K562 (cell line): ENCODE data around the gene PAIP2. TPM values are rescaled to one million over a fixed set of nuclear protein-coding genes. Genes with fewer than 3 reads are reported as not detected.

Experiments used
- ATF2 ChIP-seq: sonication (generic); formaldehyde crosslinking; IDR thresholded peaks from 2 replicates; pipeline ENCODE4 v1.8.1; 2022; ENCODE audit warnings: missing genetic modification reagents
- BHLHE40 ChIP-seq: IDR thresholded peaks from 2 replicates; pipeline ENCODE4 v1.6.1; 2011; ENCODE audit warnings: low read length, improper control_type of control experiment
- CBFA2T2 ChIP-seq: fragments of 450-650 bp; conservative IDR thresholded peaks from 2 replicates; pipeline ENCODE4 v1.6.1; 2017; ENCODE audit warnings: mild to moderate bottlenecking
- CBFA2T3 ChIP-seq: fragments of 450-650 bp; IDR thresholded peaks from 2 replicates; pipeline ENCODE4 v1.6.1; 2017
- CEBPG ChIP-seq, 3 experiments: fragments of 200-800 bp in 1 of 3; sonication (Bioruptor generic) in 1 of 3; sonication (generic) in 1 of 3; formaldehyde crosslinking in 1 of 3; IDR thresholded peaks in 2 of 3; conservative IDR thresholded peaks in 1 of 3; 2 replicates each; pipeline versions ENCODE4 v1.6.1 to v1.8.0; 2016 to 2022; ENCODE audit warnings: missing compliant biosample characterization in 2 of 3, missing genetic modification characterization in 2 of 3, mild to moderate bottlenecking in 1 of 3, missing genetic modification reagents in 1 of 3
- CTCFL ChIP-seq: IDR thresholded peaks from 2 replicates; pipeline ENCODE4 v1.6.1; 2011; ENCODE audit warnings: borderline replicate concordance, low read depth, mild to moderate bottlenecking, moderate library complexity, low read length; ENCODE audit not compliant: insufficient read depth, poor library complexity, severe bottlenecking
- HBP1 ChIP-seq: fragments of 450-650 bp; formaldehyde crosslinking; IDR thresholded peaks from 2 replicates; pipeline ENCODE4 v1.4.0; 2022; ENCODE audit warnings: missing genetic modification characterization
- HDAC3 ChIP-seq: fragments of 450-650 bp; IDR thresholded peaks from 2 replicates; pipeline ENCODE4 v1.6.1; 2018; ENCODE audit warnings: borderline replicate concordance, mild to moderate bottlenecking, moderate library complexity; ENCODE audit not compliant: partially characterized antibody
- HNRNPL ChIP-seq: fragments of 200-400 bp; formaldehyde crosslinking; IDR thresholded peaks from 2 replicates; pipeline ENCODE4 v1.6.1; 2017; ENCODE audit warnings: low read depth, mild to moderate bottlenecking, low read length
- ID3 ChIP-seq, 2 experiments: fragments of 250-450 bp in 1 of 2; fragments of 450-650 bp in 1 of 2; sonication (Bioruptor Pico) in 1 of 2; IDR thresholded peaks; 2 replicates each; pipeline versions ENCODE4 v1.6.1 to v1.8.0; 2016 to 2021; ENCODE audit warnings: mild to moderate bottlenecking in 2 of 2, moderate library complexity in 2 of 2, missing compliant biosample characterization in 1 of 2, missing genetic modification characterization in 1 of 2
- JUND ChIP-seq, 2 experiments: IDR thresholded peaks; 2 replicates in 1 of 2; 3 replicates in 1 of 2; pipeline ENCODE4 v1.6.1; 2011; ENCODE audit warnings: borderline replicate concordance in 2 of 2, low read depth in 2 of 2, low read length in 2 of 2, improper control_type of control experiment in 1 of 2, missing biosample characterization in 1 of 2, missing genetic modification characterization in 1 of 2, missing genetic modification reagents in 1 of 2
- RB1 ChIP-seq: fragments of 450-650 bp; IDR thresholded peaks from 2 replicates; pipeline ENCODE4 v1.6.1; 2017; ENCODE audit warnings: low read depth, mild to moderate bottlenecking
- SP1 ChIP-seq: sonication (generic); formaldehyde crosslinking; IDR thresholded peaks from 2 replicates; pipeline ENCODE4 v1.8.1; 2022; ENCODE audit warnings: mild to moderate bottlenecking, missing genetic modification reagents
- SRSF1 ChIP-seq: fragments of 200-400 bp; formaldehyde crosslinking; IDR thresholded peaks from 2 replicates; pipeline ENCODE4 v1.6.1; 2017; ENCODE audit warnings: mild to moderate bottlenecking, low read depth, low read length, moderate library complexity
- TAL1 ChIP-seq: fragments of 450-650 bp; IDR thresholded peaks from 2 replicates; pipeline ENCODE4 v1.6.1; 2016; ENCODE audit warnings: mild to moderate bottlenecking
- ZBED1 ChIP-seq: IDR thresholded peaks from 2 replicates; pipeline ENCODE4 v1.6.1; 2014
- ZNF133 ChIP-seq: fragments of 250-450 bp; sonication (Bioruptor Pico); IDR thresholded peaks from 2 replicates; pipeline ENCODE4 v1.4.0; 2020; ENCODE audit warnings: mild to moderate bottlenecking
- ZNF3 ChIP-seq: fragments of 250-450 bp; sonication (Bioruptor Pico); IDR thresholded peaks from 2 replicates; pipeline ENCODE4 v1.5.0; 2021; ENCODE audit warnings: mild to moderate bottlenecking, moderate library complexity
- ZNF436 ChIP-seq: fragments of 250-450, 450-650 bp; sonication (Bioruptor Pico); formaldehyde crosslinking; IDR thresholded peaks from 2 replicates; pipeline ENCODE4 v1.7.0; 2020; ENCODE audit warnings: mild to moderate bottlenecking
- ZNF511 ChIP-seq: sonication (generic); formaldehyde crosslinking; IDR thresholded peaks from 2 replicates; pipeline ENCODE4 v1.8.0; 2022; ENCODE audit warnings: mild to moderate bottlenecking, missing genetic modification reagents
- ZNF766 ChIP-seq: fragments of 200-800 bp; sonication (Bioruptor generic); conservative IDR thresholded peaks from 2 replicates; pipeline ENCODE4 v1.6.1; 2016; ENCODE audit warnings: missing genetic modification characterization, missing compliant biosample characterization
- polyA plus RNA-seq, 8 experiments: library from polyadenylated mRNA; depleted of rRNA in 4 of 8; stranded (reverse) in 5 of 8; unstranded in 3 of 8; fragments of >200 nt; fragmentation: Nextera tagmentation in 2 of 8; fragmentation: Illumina TruSeq in 1 of 8; extraction: Ambion mirVana in 2 of 8; extraction: Trizol in 1 of 8; gene quantifications; 2 replicates each; pipeline versions ENCODE4 v1.2.1 to v1.2.3, GENCODE V29; 2011 to 2014; ENCODE audit warnings: inconsistent platforms in 1 of 8, missing spikeins in 1 of 8
- total RNA-seq, 7 experiments: library from RNA; depleted of rRNA in 6 of 7; stranded (reverse); fragments of >200 nt in 6 of 7; fragmentation: Illumina TruSeq in 2 of 7; extraction: Trizol in 2 of 7; gene quantifications; 2 replicates each; pipeline versions ENCODE4 v1.2.1 to v1.2.3, GENCODE V29; 2011 to 2021; ENCODE audit warnings: low replicate concordance in 1 of 7

Gene PAIP2
- total and polyA plus RNA-seq, 9 of the 15 experiments (the other 6 are each of a cell fraction or from before 2014, with no cell fraction given) = 78.3 to 187 (median 128) TPM

- TF ChIP-seq CEBPG (CRISPR knock-in tag; IDR thresholded peaks at IDR 0.05) (no peak), CEBPG (tag; conservative IDR thresholded peaks at IDR 0.05 in 1 of 2, IDR thresholded peaks at IDR 0.05 in 1 of 2) (no peak), ZBED1 (peak; percentile 1; the same call in 1 of the 2 replicates), ZNF436 (CRISPR knock-in tag) (no peak), JUND (IDR thresholded peaks at IDR 0.05; ENCODE audit: borderline replicate concordance, low read depth, low read length) (peak; percentile 83), JUND (tag; IDR thresholded peaks at IDR 0.05; ENCODE audit: borderline replicate concordance, low read depth, low read length) (peak; percentile 77; the same call in 2 of the 3 replicates), RB1 (peak; percentile 87; the same call in 1 of the 2 replicates), CBFA2T3 (no peak; the same call in 1 of the 2 replicates), BHLHE40 (peak; percentile 97; the same call in 1 of the 2 replicates), ATF2 (no peak), ZNF3 (CRISPR knock-in tag) (no peak), SRSF1 (no peak), HDAC3 (no peak), TAL1 (no peak), ZNF133 (no peak), ZNF766 (CRISPR knock-in tag) (no peak), CBFA2T2 (peak; percentile 12; the same call in 1 of the 2 replicates), SP1 (CRISPR knock-in tag) (peak; percentile 90), CTCFL (no peak), ID3 (CRISPR knock-in tag; IDR thresholded peaks at IDR 0.05) (no peak), ID3 (tag; IDR thresholded peaks at IDR 0.05) (peak; percentile 86; the same call in 1 of the 2 replicates), ZNF511 (CRISPR knock-in tag) (peak; percentile 84; the same call in 1 of the 2 replicates), HBP1 (CRISPR knock-in tag) (no peak), HNRNPL (no peak)
These were observed at the start of gene PAIP2 (continued) for GRCh38 chr5:139341689-139342422.
